Hematopoietic multipotent progenitor cell treated with erythropoietin and hydrocortisone succinate and interleukin-3 and kit ligand, for 8 days (in vitro differentiated cells): ENCODE data around the gene INO80B.
A peak's percentile ranks its signal among the peaks of the same experiment; 100 is the strongest.
"Not testable (repeated sequence)": the region's sequence is repeated elsewhere in the genome, so short reads cannot be mapped to it uniquely, and the experiment has no call there.

ENCODE experiments used
- DNase-seq: peaks from one replicate; pipeline ENCODE4 v3.0.0-alpha.2; 2015

The INO80B gene

GRCh38 chr2:74454654-74455511, at the start of gene INO80B:
Gene INO80B, plus strand, starts transcription at chr2:74455087. Its CDS starts 30 bp downstream, at chr2:74455117.
- peak; percentile 98 for DNase-seq

DNA sequence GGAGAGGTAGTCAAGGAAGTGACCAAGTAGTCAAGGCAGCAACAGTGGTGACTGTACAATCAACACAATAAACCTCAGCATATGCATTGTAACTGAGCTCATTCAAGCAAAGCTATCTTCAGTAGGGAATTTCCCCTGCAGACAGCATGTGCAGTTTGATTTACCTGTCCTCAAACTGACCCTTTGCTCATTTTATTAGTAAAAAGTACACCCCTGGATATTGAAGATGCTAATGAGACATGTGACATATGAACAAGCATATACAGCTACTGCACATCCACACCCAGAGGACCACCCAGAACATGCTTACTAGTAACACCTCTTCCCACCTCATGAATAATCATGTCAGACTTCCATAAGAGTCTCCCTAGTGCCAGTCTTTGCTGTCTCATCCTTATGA, 48.9 kb upstream of the INO80B start:
- DNase-seq = no peak

DNA sequence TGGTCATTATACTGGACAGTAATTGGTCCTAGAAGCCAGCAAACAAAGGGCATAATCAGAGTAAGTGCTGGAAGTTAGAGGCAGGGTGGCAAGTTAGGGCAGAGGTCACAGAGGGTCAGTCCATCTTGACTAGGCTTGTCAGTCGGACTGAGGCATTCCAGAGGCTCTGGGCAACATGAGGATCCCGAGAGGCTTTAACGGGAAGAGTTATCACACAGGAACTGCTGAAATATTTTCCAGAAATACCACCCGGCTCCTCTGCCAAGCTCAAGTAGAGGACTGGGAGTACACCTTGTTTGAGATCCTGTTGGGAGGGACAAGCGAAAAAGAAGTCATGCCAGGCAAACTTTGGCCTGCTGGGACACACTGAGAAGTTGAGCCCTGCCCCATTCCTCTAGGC, 47.2 kb upstream of the INO80B start:
- no peak for DNase-seq

DNA sequence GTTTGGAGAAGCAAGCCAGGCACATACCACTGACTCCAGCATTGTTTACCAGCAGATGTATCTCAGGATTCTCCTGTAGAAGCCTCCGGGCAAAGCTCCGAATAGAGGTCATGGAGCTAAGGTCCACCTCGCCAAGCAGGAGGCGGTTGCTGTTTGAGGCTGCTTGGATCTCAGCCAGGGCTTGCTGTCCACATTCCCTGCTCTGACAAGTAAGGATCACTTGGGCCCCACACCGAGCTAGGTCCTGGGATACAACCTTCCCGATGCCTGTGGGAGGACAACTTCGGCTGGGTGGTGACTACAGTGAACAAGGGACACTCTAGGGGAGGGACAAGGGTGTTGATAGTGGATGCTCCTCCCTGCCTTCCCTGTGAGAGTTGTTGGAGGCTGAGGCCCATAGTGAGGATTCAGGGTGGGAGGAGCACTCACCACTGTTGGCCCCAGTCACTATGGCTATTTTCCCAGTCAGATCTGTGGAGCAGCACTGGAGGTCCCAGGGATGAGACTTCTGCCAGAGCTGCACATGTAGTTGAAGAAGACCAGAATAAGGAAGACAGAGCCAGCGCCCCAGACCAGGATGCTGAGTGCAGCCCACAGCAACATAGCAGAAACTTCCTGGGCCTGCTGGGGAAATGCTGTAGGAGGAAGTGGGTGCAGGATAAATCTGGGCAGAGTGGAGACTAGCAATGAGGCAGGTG, 41.7 kb upstream of the INO80B start:
- DNase-seq = no peak

GRCh38 chr2:74414441-74414840, 40.4 kb upstream of the INO80B start:
- DNase-seq = no peak

GRCh38 chr2:74414881-74415761, 39.8 kb upstream of the INO80B start:
- DNase-seq = no peak

GRCh38 chr2:74415762-74416395, 39.0 kb upstream of the INO80B start:
- DNase-seq = no peak

GRCh38 chr2:74416778-74417177, 38.1 kb upstream of the INO80B start:
- DNase-seq = peak; percentile 22

DNA sequence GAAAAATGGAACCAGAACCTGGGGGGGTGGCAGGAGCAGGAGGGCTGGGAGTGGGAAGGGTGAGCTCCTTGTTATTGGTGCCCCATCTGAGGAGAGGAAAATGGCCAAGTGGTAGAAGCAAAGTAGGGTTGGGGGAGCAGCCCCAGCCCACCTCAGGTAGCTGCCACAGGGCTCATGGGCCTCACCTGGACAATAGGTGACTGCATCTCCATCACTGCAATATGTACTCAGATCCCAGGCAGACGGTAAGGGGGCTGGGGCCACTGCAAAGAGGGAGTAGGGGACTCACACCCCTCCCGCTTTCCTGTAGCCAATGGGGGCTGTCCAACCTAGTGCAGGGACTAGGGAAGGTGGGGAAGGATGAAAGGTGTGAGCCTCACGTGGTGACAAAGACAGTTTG, 37.7 kb upstream of the INO80B start:
- DNase-seq = no peak

DNA sequence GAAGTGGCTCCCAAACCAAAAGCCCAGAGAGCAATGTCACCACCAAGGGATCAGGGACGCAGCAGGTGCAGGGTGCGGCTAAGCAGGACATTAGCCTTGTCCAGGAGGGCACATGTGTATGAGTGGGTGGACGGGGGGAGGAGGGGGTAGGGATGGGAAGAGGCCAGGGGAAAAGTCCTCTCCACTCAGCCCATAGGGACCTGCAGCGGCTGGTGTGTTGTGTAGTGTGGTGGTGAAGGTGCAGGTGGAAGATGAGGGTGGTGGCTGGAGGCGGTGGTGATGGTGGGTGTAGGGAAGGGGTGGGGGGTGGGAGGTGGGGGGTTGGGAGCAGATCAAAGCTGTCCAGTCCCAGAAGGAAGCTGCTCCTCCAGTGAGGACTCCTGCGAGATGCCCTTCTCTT, 37.1 kb upstream of the INO80B start:
- DNase-seq = no peak

GRCh38 chr2:74418312-74418711, 36.6 kb upstream of the INO80B start:
- DNase-seq = no peak

- DNase-seq = no peak
These were observed 35.5 kb upstream of the INO80B start for GRCh38 chr2:74419345-74419744.

GRCh38 chr2:74420006-74420405, 34.9 kb upstream of the INO80B start:
- DNase-seq = no peak

DNA sequence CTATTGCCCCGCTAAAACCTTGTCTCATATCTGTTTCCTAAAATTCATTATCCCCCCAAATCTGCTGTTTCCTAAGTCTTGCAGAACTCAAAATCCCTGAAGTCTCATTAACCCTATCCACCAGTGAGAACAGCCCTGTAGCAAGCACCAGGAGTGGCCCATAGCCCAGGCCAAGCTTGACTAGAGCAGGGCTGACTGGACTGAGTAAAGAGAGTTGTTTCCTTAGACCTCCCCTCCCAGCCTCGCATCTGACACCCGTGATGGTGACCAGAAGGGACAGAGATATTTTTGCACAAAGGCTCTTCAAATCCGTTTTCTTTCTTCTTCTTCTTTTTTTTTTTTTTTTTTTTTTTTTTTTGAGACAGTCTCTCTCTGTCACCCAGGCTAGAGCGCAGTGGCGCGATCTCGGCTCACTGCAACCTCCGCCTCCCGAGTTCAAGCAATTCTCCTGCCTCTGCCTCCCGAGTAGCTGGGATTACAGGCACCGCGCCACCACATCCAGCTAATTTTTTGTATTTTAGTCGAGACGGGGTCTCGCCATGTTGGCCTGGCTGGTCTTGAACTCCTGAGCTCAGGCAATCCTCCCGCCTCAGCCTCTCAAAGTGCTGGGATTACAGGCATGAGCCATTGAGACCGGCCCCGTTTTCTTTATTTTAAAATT, 34.3 kb upstream of the INO80B start:
- DNase-seq = not testable (repeated sequence)

DNA sequence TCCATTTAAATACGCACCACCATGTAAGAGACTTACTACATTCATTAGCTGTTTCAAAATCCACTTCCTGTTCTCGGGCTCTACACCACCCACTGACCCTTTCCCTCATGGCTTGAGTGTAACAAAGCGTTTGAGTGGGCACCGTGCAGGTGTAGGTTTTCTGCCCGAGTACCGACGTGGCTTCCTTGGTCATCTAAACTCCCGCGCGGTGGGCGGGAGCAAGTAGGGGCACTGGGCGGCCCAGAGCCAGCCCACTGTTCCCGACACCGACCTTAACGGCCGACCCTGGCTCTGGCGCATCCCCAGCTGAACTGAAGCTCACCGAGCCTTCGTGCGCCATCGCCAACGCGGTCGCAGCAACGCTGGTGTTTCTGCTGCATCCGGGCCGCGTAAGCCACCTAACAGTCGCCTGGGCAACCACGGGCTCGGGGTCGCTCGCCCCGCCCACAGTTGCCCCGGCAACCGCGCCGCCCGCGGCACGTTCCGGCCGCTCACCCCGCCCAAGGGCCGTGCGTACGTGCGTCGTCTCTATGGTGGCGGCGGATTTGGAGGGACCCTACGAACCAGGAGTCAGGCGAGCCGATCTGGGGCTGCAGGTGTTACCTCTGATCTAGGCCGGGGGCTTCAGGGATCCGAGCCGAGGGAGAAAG, 33.5 kb upstream of the INO80B start, which contains the start of the genes C2orf81 and WDR54:
C2orf81 (minus strand) TSS at position 399 of the 650 bp plus-strand sequence; CDS start at position 340, 59 bp downstream.
WDR54 (plus strand) TSS at position 510 of the 650 bp plus-strand sequence. CDS start 424 bp downstream, outside the sequence.
- peak; percentile 84 for DNase-seq

DNA sequence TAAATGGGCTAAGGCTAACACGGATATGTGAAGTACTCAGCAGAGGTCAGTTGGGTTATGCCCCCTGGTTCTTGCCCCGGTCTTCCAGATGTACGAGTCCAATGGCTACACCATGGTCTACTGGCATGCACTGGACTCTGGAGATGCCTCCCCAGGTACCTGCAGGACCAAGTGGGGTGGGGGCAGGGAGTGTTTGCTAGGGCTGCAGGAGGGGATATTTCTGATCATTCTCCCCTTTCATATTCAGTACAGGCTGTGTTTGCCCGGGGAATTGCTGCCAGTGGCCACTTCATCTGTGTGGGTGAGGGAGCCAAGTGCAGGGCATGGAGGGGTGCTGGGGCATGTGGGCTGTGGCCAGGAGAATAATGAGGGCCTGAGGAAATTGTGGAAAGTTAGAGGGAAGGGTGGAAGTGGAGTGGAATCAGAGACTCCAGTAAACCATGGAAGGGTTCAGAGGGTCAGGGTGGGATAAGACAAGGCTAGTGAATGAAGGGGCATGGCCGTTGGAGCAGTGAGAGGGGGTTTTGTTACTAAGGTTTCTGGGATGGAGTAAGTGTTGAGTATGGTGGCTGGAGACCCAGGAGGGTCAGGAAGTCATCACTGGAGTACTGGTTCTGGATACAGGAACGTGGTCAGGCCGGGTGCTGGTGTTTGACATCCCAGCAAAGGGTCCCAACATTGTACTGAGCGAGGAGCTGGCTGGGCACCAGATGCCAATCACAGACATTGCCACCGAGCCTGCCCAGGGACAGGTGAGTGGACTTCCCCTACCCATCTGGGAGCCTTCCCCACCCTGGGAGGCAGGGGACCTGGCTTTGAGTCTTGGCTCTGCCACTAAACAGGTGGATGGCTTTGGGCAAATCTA, 31.4 kb upstream of the INO80B start:
- no peak for DNase-seq

- DNase-seq = no peak
These were observed 30.5 kb upstream of the INO80B start for GRCh38 chr2:74424139-74424992.

GRCh38 chr2:74424995-74425406, 29.9 kb upstream of the INO80B start:
- no peak for DNase-seq

DNA sequence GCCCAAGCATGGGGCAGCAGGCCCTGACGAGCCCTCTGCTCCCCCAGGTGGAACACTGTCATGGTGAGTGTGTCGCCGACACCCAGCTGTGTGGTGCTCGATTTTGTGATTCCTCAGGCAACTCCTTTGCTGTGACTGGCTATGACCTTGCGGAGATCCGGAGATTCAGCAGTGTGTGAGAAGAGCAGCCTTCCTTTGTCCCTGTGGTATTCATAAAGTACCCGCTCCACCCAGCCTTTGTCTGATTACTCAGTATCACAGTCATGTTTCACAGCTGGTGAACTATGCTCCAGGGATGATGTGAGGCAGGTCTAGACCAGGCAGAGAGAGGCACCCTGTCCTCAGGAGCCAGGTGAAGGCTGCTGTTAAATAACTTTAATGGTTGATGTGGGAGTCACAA, 29.4 kb upstream of the INO80B start:
- DNase-seq = no peak
